Measurements from ENCODE around the gene GALNT2. TPM values are rescaled to one million over a fixed set of nuclear protein-coding genes. Genes with fewer than 3 reads are reported as not detected.

Gene GALNT2
- total RNA-seq, 4 donors from 2014 or later, result 41.7 to 56.4 (median 50.7) TPM

DNA sequence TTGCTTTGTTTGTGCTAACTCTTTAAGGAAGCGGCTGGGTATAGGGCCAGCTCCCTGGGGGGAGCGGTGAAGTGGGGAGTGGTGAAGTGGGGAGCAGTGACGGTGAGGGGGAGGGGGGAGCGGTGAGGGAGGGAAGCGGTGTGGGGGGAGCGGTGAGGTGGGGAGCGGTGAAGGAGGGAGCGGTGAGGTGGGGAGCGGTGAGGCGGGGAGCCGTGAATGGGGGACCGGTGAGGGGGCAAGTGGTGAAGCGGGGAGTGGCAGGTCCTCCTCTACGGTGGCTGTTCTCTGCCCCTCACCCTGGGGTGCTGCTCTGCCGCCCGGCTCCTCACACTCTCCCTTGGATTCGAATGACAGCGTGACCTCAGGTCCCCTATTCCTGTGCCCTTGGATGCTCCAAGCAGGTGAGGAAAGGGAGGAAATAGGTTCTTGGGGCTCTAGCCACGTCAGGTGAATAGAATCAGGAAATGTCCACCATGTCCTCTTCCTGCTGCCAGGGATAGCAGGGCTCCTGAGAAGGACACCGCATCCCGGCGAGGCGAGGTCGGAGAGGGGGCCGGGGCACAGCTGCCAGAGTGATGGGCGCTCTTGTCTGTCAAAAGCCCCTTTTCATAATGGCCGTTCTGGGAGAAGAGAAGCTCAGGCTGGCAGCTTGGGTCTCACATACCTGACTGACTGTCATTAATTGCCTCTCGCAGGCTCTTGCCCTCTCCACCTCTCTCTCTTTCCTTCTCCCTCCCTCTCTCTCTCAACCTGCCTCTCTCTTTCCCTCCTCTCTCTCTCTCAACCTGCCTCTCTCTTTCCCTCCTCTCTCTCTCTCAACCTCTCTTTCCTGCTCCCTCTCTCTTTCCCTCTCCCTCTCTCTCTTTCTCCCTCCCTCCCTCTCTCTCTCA, 224.9 kb downstream of the GALNT2 start:
- TF ChIP-seq, protein P1, sequence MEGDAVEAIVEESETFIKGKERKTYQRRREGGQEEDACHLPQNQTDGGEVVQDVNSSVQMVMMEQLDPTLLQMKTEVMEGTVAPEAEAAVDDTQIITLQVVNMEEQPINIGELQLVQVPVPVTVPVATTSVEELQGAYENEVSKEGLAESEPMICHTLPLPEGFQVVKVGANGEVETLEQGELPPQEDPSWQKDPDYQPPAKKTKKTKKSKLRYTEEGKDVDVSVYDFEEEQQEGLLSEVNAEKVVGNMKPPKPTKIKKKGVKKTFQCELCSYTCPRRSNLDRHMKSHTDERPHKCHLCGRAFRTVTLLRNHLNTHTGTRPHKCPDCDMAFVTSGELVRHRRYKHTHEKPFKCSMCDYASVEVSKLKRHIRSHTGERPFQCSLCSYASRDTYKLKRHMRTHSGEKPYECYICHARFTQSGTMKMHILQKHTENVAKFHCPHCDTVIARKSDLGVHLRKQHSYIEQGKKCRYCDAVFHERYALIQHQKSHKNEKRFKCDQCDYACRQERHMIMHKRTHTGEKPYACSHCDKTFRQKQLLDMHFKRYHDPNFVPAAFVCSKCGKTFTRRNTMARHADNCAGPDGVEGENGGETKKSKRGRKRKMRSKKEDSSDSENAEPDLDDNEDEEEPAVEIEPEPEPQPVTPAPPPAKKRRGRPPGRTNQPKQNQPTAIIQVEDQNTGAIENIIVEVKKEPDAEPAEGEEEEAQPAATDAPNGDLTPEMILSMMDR (IDR thresholded peaks at IDR 0.05; ENCODE audit: low read depth), result no peak

DNA sequence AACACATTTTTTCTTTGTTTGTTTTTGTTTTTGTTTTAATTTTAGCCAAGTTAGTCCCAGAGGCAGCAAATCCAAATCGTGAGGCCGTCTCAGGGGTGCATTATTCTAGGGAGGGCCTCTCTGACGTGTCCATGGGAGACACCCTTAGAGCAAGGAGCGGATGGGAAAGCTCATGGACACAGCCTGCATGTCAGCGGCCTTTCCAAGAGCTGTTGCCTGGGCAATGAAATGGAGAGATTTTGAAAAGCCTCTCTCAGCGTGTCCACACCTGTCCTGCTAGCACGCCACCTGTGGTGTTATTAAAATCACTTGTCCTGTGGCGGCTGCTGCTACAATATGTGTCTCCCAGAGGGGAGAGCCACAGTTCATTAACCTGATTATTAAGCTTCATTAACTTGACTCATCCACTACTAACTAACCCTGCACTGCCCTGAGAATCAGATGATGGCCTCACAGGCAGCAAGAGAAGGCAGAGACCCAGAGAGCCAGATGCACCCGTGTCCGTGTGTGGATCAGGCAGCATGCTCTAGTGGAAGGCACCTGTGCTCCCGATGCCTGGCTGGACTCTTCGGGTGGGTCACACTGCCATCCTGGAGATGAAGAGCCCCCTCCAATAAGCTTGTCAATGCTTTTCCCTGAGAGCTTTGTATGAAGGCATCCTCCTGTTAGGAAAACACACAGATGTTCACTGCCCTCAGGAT, 225.8 kb downstream of the GALNT2 start:
- TF ChIP-seq, protein P1 (IDR thresholded peaks at IDR 0.05; ENCODE audit: low read depth), result no peak

DNA sequence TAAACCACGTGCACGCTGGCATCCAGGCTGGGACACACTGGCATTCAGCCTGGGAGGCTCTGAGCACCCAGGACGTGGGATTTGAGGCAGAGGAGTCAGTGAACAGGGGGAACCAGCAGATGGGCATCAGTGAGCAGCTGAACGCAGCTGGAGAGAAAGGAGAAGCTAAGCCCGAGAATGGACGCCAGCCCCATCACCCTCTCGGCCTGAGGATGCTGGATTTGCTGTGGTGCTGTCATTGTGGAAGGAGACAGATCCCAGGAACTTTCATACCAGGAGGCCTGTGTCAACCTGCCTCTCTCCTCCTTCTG, 226.3 kb downstream of the GALNT2 start:
- TF ChIP-seq, protein P1 (IDR thresholded peaks at IDR 0.05; ENCODE audit: low read depth), result no peak

DNA sequence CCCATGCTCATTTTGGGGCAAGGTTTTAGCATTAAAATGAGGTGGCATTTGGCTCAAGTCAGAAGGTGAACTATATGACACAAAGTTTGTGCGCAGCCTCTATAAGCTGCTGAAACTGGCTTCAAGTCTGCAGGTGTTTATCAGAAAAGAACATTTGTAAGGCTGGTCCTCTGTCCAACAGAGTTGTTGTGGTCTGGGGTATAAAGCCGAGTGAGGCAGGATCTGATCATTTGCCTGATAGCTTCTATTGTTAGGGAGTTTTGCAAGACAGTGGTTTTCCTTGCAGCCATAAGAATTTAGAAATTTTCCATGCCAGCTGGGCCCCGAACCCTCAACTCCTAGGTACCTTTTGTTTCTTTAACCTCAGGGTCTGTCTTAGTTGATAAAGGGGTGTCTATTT, 228.3 kb downstream of the GALNT2 start:
- TF ChIP-seq, protein P1 (IDR thresholded peaks at IDR 0.05; ENCODE audit: low read depth), result no peak

DNA sequence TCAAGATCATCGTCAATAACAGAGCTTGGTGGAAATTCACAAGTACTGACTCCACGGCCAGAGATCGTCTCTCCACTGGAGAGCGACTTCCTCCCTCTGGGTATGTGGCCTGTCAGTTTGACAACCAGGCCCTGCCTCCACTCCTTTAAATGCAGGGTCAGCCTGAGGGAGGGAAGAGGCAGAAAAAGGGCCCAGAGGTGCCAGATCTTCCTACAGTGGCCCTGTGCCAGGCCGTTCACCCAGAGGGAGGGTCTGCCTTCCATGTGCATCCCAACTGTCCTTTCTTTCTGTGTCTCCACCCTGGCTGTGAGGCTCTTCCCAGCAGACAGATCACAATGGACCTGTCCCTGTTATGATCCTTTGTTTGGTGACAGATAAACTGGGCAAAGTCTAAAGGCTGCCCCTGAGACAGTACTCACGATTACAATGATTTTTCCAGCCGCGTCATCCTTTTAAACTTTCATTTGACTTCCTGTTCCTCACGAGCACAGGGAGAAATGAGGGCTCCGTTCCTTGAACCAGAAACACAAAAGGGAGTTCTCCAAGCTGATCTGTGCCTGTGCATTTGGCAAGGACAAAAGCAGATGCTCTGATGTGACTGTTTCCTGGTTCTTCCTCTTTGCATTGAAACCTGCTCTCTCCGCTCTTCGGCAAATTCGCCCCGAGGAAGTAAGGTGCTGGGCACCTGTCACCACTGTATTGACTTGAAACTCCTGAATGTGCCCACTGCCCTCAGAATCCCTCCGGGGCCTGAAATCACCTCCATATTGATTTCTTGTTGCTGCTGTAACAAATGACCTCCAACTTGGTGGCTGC, 232.4 kb downstream of the GALNT2 start:
- TF ChIP-seq, protein P1 (IDR thresholded peaks at IDR 0.05; ENCODE audit: low read depth), result no peak

DNA sequence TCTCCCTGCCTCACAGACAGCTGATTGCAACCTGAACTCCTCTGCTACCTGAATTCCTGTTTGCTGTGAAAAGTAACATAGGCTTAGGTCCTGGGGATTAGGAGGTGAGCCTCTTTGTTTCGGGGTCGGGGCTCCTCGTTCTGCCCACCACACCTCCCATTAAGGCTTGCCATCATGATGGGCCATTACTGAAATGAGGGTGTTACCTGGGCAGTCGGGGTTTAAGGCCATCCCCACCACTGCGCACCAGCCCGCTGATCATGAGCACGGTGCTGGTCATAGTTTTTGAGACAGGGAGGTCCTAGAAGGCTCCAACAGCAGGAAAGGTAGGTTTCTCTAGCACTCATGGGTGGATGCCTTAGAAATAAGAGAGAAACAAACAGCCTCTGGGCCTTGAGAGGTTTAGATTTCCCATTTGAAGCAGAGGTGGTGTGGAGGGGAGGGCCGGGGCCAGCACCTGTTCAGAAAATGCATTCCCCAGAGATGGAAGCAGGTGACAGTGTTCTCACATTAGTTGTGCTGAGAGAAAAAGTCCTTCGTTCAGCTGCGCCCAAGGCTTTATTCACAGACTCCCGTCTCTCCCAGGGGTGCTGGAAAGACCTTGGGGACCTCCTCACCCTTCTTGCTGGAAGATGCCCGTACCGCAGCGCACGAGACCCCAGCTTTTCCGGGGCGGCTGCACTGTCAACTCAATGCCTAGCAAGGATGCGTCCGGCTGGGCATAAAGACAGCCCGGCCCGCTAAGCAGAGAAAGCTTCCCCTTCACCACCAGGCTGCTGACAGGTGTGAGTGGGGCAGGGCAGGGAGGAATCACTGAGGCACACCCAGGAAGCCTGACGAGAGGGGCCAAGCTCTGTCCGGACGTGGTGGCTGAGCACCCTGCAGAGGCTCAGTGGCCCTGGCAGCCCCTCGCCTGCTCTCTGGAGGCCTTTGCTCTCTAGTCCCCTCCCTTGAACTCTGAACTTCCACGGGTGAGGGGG, 233.6 kb downstream of the GALNT2 start:
- TF ChIP-seq, protein P1 (IDR thresholded peaks at IDR 0.05; ENCODE audit: low read depth), result no peak

All from subcutaneous adipose tissue (tissue), 4 donors.